ENCODE results near the gene EMC9. TPM values are rescaled to one million over a fixed set of nuclear protein-coding genes. Genes with fewer than 3 reads are reported as not detected.

The EMC9 gene
- total RNA-seq, 6 experiments from 2014 or later, result 13.2 to 17.0 (median 15.3) TPM

DNA sequence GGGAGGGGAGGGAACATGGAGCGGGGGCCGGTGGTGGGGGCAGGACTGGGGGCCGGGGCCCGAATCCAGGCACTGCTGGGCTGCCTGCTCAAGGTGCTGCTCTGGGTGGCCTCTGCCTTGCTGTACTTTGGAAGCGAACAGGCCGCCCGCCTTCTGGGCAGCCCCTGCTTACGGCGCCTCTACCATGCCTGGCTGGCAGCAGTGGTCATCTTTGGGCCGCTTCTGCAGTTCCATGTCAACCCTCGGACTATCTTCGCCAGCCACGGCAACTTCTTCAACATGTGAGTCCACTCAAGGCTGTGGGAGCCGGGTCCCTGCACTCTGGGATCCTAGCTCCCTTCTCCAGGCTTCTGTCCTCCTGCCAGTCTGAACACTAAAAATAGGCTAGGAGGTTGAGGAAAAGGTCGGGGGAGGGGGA lies 9.8 kb downstream of the EMC9 start:
- H3K27ac Mint-ChIP-seq, result no peak overlapping the region

DNA sequence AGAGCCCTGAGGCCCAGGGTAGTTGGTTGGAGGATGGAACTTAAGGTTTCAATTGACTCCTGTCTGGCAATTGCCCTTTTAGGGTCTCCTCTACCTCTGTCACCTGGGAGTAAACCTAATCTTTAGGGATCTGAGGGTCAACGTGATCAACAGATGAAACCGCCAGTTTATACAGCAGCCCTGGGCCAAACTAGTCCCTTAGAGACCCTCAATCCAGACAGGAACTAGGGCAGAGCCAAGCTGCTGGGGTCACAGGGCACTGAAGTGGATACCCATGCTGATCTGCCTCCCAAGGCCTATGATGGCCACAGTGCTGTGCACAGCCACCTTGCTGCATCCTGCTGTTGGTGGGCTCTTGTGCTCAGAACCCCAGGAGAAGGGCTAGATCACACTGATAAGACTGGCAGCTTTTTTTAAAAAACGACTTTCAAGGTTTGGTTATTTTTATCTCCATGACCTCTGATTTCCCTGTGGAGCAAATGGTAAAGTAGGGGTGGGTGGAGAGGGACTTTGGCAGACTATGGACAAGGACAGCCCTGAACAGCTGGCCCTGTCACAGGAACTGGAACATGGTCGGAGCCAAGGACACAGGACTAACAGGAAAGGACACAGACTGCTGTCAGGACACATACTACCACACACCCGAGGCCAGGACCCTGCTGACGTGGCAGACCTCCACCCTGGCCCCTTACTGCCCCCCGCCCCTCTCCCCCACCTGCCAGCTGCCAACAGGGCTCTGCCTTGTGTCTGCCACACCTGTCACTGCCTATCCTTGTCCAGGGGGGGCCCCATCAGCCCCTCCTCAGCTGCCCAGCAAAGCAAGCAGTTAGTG lies 10.5 kb downstream of the EMC9 start:
- no peak overlapping the region for H3K27ac Mint-ChIP-seq
- TF ChIP-seq, protein P1, sequence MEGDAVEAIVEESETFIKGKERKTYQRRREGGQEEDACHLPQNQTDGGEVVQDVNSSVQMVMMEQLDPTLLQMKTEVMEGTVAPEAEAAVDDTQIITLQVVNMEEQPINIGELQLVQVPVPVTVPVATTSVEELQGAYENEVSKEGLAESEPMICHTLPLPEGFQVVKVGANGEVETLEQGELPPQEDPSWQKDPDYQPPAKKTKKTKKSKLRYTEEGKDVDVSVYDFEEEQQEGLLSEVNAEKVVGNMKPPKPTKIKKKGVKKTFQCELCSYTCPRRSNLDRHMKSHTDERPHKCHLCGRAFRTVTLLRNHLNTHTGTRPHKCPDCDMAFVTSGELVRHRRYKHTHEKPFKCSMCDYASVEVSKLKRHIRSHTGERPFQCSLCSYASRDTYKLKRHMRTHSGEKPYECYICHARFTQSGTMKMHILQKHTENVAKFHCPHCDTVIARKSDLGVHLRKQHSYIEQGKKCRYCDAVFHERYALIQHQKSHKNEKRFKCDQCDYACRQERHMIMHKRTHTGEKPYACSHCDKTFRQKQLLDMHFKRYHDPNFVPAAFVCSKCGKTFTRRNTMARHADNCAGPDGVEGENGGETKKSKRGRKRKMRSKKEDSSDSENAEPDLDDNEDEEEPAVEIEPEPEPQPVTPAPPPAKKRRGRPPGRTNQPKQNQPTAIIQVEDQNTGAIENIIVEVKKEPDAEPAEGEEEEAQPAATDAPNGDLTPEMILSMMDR (IDR thresholded peaks at IDR 0.05), result no peak
- H3K9me3 Mint-ChIP-seq, result no peaks in the 10 kb centered on the region
- no peak for DNase-seq
- H3K36me3 Mint-ChIP-seq (ENCODE audit: low read depth), result no peaks in the 10 kb centered on the region
- no peak overlapping the region for H3K4me3 Mint-ChIP-seq
- H3K27me3 Mint-ChIP-seq (ENCODE audit: insufficient read depth), result peaks cover 3% of the 10 kb centered on the region; the same call in 1 of the 2 replicates
- H3K4me1 Mint-ChIP-seq (ENCODE audit: low read depth), result peaks cover 7% of the 10 kb centered on the region

More for the DNA sequence above, 9.8 kb downstream of the EMC9 start:
- no peak overlapping the region for H3K4me3 Mint-ChIP-seq
- H3K9me3 Mint-ChIP-seq, result no peaks in the 10 kb centered on the region
- H3K27me3 Mint-ChIP-seq (ENCODE audit: insufficient read depth), result peaks cover 3% of the 10 kb centered on the region
- TF ChIP-seq, protein P1 (IDR thresholded peaks at IDR 0.05), result no peak
- no peak for DNase-seq
- peaks cover 9% of the 10 kb centered on the region for H3K4me1 Mint-ChIP-seq (ENCODE audit: low read depth)
- no peaks in the 10 kb centered on the region for H3K36me3 Mint-ChIP-seq (ENCODE audit: low read depth)

DNA sequence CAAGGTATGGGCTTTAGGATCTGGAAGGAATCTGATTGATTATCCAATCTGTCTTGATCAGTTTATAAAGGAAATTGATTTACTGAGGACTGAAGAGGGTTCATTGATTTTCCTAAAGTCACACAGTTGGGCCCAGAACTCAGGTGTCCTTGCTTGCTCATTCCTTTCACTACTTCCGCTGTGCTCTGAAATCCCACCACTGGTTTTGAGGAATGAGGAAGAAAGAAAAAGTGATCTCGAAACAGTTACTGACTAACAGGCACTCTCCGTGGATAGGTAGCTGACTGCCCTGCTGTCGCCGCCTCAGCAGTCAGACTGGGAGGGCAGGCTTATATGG lies 11.0 kb downstream of the EMC9 start, which contains the start of gene FITM1:
FITM1 (plus strand) TSS at position 280 of the 337 bp plus-strand sequence. CDS start 905 bp downstream, outside the sequence.
- Mint-ChIP-seq H3K9me3 (no peaks in the 10 kb centered on the region), H3K4me3 (no peak within 1 kb of the TSS)
- TF ChIP-seq, protein P1 (IDR thresholded peaks at IDR 0.05), result no peak

DNA sequence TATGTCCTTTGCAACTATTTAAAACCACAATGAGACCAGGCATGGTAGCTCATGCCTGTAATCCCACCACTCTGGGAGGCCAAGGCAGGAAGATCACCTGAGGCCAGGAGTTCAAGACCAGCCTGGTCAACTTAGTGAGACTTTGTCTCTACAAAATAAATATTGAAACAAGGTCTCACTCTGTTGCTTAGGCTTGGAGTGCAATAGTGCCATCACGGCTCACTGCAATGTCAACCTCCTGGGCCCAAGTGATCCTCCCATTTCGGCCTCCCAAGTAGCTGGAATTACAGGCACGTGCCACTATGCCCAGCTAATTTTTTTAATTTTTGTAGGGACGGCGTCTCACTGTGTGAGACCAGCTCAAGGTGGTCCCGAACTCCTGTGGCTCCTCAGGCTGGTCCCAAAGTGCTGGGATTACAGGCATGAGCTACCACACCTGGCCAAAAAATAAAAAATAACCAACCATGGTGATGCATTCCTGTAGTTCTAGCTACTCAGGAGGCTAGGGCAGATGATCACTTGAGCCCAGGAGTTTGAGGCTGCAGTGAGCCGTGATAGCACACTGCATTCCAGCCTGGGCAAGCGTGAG lies 11.9 kb downstream of the EMC9 start:
- H3K27me3 Mint-ChIP-seq (ENCODE audit: insufficient read depth), result peaks cover 3% of the 10 kb centered on the region; the same call in 1 of the 2 replicates
- DNase-seq, result no peak
- no peaks in the 10 kb centered on the region for H3K9me3 Mint-ChIP-seq
- TF ChIP-seq, protein P1 (IDR thresholded peaks at IDR 0.05), result no peak
- no peak overlapping the region for H3K4me3 Mint-ChIP-seq
- H3K4me1 Mint-ChIP-seq (ENCODE audit: low read depth), result no peaks in the 10 kb centered on the region
- H3K36me3 Mint-ChIP-seq (ENCODE audit: low read depth), result no peaks in the 10 kb centered on the region
- H3K27ac Mint-ChIP-seq, result no peak overlapping the region

More for the DNA sequence above, 11.0 kb downstream of the EMC9 start, which contains the start of gene FITM1:
- peaks cover 4% of the 10 kb centered on the region for H3K4me1 Mint-ChIP-seq (ENCODE audit: low read depth)
- DNase-seq, result no peak
- no peaks in the 10 kb centered on the region for H3K36me3 Mint-ChIP-seq (ENCODE audit: low read depth)
- peaks cover 3% of the 10 kb centered on the region; the same call in 1 of the 2 replicates for H3K27me3 Mint-ChIP-seq (ENCODE audit: insufficient read depth)
- no peak within 1 kb of the TSS for H3K27ac Mint-ChIP-seq

DNA sequence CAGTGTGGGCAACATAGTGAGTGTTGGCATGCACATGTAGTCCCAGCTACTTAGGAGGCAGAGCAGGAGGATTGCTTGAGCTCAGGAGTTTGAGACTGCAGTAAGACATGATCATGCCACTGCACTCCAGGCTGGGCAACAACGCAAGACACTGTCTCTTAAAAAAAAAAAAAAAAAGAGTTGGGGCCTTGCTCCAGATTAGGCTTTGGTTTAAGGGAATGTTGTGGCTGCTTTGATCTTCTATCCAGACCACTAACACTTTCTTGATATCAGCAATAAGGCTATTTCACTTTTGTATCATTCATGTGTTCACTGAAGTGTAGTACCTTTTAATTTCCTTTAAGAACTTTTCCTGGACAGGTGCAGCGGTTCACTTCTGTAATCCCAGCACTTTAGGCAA lies 13.7 kb downstream of the EMC9 start:
- no peaks in the 10 kb centered on the region for H3K4me1 Mint-ChIP-seq (ENCODE audit: low read depth)
- H3K27me3 Mint-ChIP-seq (ENCODE audit: insufficient read depth), result peaks cover 3% of the 10 kb centered on the region; the same call in 1 of the 2 replicates
- no peaks in the 10 kb centered on the region for H3K9me3 Mint-ChIP-seq

More for the DNA sequence above, 13.7 kb downstream of the EMC9 start:
- TF ChIP-seq, protein P1 (IDR thresholded peaks at IDR 0.05), result no peak
- Mint-ChIP-seq H3K36me3 (ENCODE audit: low read depth) (no peaks in the 10 kb centered on the region), H3K4me3 (no peak overlapping the region), H3K27ac (no peak overlapping the region)
- DNase-seq, result no peak

Data from HFFc6 (cell line).